ENCODE results near the gene MACROD2.

DNA sequence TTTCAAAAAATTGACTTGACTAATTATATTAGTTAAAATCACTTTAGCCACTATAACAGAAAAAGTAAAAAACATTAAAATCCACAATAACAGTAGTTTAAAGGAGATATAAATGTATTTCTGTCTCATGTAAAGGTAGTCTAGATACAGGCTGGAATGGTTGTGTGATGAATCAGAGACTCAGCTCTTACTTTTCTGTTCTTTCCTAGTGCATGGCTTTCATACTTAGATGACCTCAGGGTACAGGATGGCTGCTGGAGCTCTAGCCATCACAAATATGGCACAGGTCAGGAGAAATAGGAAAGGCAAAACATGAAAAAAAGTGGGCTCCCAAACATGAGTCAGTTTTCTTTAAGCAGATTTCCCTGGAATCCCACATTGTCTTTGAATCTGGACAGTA is 499.8 kb downstream of the MACROD2 start:
- TF ChIP-seq, protein P1, sequence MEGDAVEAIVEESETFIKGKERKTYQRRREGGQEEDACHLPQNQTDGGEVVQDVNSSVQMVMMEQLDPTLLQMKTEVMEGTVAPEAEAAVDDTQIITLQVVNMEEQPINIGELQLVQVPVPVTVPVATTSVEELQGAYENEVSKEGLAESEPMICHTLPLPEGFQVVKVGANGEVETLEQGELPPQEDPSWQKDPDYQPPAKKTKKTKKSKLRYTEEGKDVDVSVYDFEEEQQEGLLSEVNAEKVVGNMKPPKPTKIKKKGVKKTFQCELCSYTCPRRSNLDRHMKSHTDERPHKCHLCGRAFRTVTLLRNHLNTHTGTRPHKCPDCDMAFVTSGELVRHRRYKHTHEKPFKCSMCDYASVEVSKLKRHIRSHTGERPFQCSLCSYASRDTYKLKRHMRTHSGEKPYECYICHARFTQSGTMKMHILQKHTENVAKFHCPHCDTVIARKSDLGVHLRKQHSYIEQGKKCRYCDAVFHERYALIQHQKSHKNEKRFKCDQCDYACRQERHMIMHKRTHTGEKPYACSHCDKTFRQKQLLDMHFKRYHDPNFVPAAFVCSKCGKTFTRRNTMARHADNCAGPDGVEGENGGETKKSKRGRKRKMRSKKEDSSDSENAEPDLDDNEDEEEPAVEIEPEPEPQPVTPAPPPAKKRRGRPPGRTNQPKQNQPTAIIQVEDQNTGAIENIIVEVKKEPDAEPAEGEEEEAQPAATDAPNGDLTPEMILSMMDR (IDR thresholded peaks at IDR 0.05) = no peak
- TF ChIP-seq POLR2A (IDR thresholded peaks at IDR 0.05) = no peak
